ENCODE data around the gene ZNF485. TPM values are rescaled to one million over a fixed set of nuclear protein-coding genes. Genes with fewer than 3 reads are reported as not detected.
"Not testable (repeated sequence)": the region's sequence is repeated elsewhere in the genome, so short reads cannot be mapped to it uniquely, and the experiment has no call there.

ZNF485 gene
- total RNA-seq, 1 experiment from 2014 or later = 7.2 TPM

DNA sequence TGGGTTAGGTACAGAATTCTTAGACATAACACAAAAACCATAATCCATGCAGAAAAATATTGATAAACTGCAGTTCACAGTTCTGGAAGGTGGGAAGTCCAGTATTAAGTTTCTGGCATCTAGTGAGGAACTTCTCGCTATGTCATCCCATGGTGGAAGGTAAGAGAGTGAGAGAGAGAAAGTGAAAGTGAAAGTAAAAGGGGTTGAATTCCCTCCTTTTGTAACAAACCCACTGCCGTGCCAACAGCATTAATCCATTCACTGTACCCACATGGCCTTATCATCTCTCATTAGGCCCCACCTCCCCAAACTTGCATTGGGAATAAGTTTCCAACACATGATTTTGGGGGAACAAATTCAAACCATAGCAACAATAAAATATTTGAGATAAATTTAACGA, 17.1 kb downstream of the ZNF485 start:
- BruUV-seq (replicated peaks) = no TSS peak
- ChIA-PET CTCF (no interaction called here), POLR2A (ENCODE audit: low non-redundant PET) (no interaction called here)
- no peak for DNase-seq (ENCODE audit: low spot score)
- Histone ChIP-seq H3K9me3 (ENCODE audit: low read depth, low read length, poor library complexity, severe bottlenecking) (peaks cover 20% of the 10 kb centered on the region), H3K4me3 (ENCODE audit: low read depth, low read length, poor library complexity, severe bottlenecking) (no peak overlapping the region), H3K36me3 (ENCODE audit: insufficient read depth, low read length, poor library complexity, severe bottlenecking) (no peaks in the 10 kb centered on the region), H3K27me3 (replicated peaks; ENCODE audit: insufficient read depth, low read depth, low read length, poor library complexity) (no peaks in the 10 kb centered on the region), H3K27ac (ENCODE audit: low read depth, low read length, poor library complexity, severe bottlenecking) (no peak overlapping the region), H3K4me1 (ENCODE audit: insufficient read depth, low read length, poor library complexity, severe bottlenecking) (no peaks in the 10 kb centered on the region)
- TF ChIP-seq EZH2 (IDR thresholded peaks at IDR 0.05; ENCODE audit: borderline replicate concordance, low read depth, low read length, poor library complexity, severe bottlenecking) = no peak
- TF ChIP-seq, protein P1, sequence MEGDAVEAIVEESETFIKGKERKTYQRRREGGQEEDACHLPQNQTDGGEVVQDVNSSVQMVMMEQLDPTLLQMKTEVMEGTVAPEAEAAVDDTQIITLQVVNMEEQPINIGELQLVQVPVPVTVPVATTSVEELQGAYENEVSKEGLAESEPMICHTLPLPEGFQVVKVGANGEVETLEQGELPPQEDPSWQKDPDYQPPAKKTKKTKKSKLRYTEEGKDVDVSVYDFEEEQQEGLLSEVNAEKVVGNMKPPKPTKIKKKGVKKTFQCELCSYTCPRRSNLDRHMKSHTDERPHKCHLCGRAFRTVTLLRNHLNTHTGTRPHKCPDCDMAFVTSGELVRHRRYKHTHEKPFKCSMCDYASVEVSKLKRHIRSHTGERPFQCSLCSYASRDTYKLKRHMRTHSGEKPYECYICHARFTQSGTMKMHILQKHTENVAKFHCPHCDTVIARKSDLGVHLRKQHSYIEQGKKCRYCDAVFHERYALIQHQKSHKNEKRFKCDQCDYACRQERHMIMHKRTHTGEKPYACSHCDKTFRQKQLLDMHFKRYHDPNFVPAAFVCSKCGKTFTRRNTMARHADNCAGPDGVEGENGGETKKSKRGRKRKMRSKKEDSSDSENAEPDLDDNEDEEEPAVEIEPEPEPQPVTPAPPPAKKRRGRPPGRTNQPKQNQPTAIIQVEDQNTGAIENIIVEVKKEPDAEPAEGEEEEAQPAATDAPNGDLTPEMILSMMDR (conservative IDR thresholded peaks at IDR 0.05; ENCODE audit: low read depth, low read length) = no peak
- intact Hi-C loops (cut with micrococcal nuclease; ENCODE audit: unreplicated experiment) = no loop called here

DNA sequence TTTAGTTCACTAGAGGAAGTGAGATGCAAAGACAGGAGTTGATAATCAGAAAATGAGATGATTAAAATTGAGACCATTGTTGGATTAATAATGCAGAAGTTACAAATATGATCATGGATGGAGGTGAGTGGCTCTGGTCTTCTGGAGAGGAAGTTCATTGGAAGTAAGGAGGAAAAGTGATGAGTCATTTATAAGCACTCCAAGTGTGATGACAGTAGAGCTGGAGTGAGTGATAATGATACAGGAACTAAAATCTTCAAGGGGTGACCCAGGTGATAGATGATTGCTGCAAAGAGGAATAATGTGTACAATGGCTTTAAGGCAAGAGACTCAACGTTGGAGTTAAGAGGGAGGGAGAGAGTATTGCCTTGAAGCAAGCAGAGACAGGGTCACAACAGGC, 21.7 kb downstream of the ZNF485 start:
- no peak for DNase-seq (ENCODE audit: low spot score)
- intact Hi-C loops (cut with micrococcal nuclease; ENCODE audit: unreplicated experiment) = no loop called here
- Histone ChIP-seq H3K36me3 (ENCODE audit: insufficient read depth, low read length, poor library complexity, severe bottlenecking) (no peaks in the 10 kb centered on the region), H3K9me3 (ENCODE audit: low read depth, low read length, poor library complexity, severe bottlenecking) (no peaks in the 10 kb centered on the region), H3K27me3 (replicated peaks; ENCODE audit: insufficient read depth, low read depth, low read length, poor library complexity) (no peaks in the 10 kb centered on the region), H3K27ac (ENCODE audit: low read depth, low read length, poor library complexity, severe bottlenecking) (no peak overlapping the region), H3K4me1 (ENCODE audit: insufficient read depth, low read length, poor library complexity, severe bottlenecking) (no peaks in the 10 kb centered on the region), H3K4me3 (ENCODE audit: low read depth, low read length, poor library complexity, severe bottlenecking) (no peak overlapping the region)
- POLR2A ChIA-PET (ENCODE audit: low non-redundant PET) = no interaction called here
- no TSS peak for BruUV-seq (replicated peaks)
- TF ChIP-seq, protein P1 (conservative IDR thresholded peaks at IDR 0.05; ENCODE audit: low read depth, low read length) = no peak
- CTCF ChIA-PET = no interaction called here

DNA sequence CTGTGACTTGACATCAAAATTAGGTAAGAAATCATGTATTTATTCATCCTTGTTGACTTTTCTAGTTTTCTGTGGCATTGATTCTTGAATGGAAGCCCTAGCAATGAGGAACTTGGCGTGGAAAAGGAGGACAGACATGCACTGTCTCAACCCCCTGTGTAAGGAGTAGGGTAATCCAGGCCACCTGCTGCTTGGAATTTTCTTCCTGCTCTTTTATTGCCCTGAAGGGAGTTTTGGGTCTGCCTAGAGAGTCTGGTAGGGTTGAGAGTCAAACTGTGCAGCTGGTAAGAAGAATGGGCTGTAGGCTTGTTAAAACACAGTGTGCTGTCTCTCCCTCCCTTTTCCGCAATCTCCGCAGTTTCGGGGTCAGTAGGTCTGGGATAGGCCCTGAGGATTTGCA, 22.7 kb downstream of the ZNF485 start:
- CTCF ChIA-PET = no interaction called here
- POLR2A ChIA-PET (ENCODE audit: low non-redundant PET) = no interaction called here
- no peaks in the 10 kb centered on the region for H3K27me3 ChIP-seq (replicated peaks; ENCODE audit: insufficient read depth, low read depth, low read length, poor library complexity)
- intact Hi-C loops (cut with micrococcal nuclease; ENCODE audit: unreplicated experiment) = no loop called here
- no peak for TF ChIP-seq EZH2 (IDR thresholded peaks at IDR 0.05; ENCODE audit: borderline replicate concordance, low read depth, low read length, poor library complexity, severe bottlenecking)
- TF ChIP-seq, protein P1 (conservative IDR thresholded peaks at IDR 0.05; ENCODE audit: low read depth, low read length) = no peak
- no peaks in the 10 kb centered on the region for H3K4me1 ChIP-seq (ENCODE audit: insufficient read depth, low read length, poor library complexity, severe bottlenecking)
- H3K36me3 ChIP-seq (ENCODE audit: insufficient read depth, low read length, poor library complexity, severe bottlenecking) = no peaks in the 10 kb centered on the region
- no peaks in the 10 kb centered on the region for H3K9me3 ChIP-seq (ENCODE audit: low read depth, low read length, poor library complexity, severe bottlenecking)
- no peak overlapping the region for H3K27ac ChIP-seq (ENCODE audit: low read depth, low read length, poor library complexity, severe bottlenecking)
- H3K4me3 ChIP-seq (ENCODE audit: low read depth, low read length, poor library complexity, severe bottlenecking) = no peak overlapping the region
- no TSS peak for BruUV-seq (replicated peaks)
- no peak for DNase-seq (ENCODE audit: low spot score)

DNA sequence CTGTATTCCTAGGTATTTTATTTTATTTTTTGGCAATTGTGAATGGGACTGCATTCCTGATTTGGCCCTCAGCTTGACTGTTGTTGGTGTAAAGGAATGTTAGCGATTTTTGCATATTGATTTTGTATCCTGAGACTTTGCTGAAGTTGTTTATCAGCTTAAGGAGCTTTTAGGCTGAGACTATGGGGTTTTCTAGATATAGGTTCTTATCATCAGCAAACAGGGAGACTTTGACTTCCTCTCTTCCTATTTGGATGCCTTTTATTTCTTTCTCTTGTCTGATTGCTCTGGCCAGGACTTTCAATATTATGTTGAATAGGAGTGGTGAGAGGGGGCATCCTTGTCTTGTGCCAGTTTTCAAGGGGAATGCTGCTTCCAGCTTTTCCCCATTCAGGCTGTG, 29.6 kb downstream of the ZNF485 start:
- intact Hi-C loops (cut with micrococcal nuclease; ENCODE audit: unreplicated experiment); H3K4me1 ChIP-seq (ENCODE audit: insufficient read depth, low read length, poor library complexity, severe bottlenecking); H3K27ac ChIP-seq (ENCODE audit: low read depth, low read length, poor library complexity, severe bottlenecking); H3K9me3 ChIP-seq (ENCODE audit: low read depth, low read length, poor library complexity, severe bottlenecking); CTCF ChIA-PET; H3K36me3 ChIP-seq (ENCODE audit: insufficient read depth, low read length, poor library complexity, severe bottlenecking); BruUV-seq (replicated peaks); POLR2A ChIA-PET (ENCODE audit: low non-redundant PET); H3K4me3 ChIP-seq (ENCODE audit: low read depth, low read length, poor library complexity, severe bottlenecking); H3K27me3 ChIP-seq (replicated peaks; ENCODE audit: insufficient read depth, low read depth, low read length, poor library complexity); DNase-seq (ENCODE audit: low spot score): not testable (repeated sequence)

Data from A673 (cell line).